Neural cell (in vitro differentiated cells): ENCODE measurements around the gene MAP2K4.

Experiments
- CTCF ChIP-seq: fragments of 450-650 bp; IDR thresholded peaks from 2 replicates; pipeline ENCODE4 v1.5.1; 2014; ENCODE audit warnings: antibody characterized with exemption, mild to moderate bottlenecking, moderate library complexity; ENCODE audit not compliant: poor library complexity, severe bottlenecking
- EP300 ChIP-seq: fragments of 450-650 bp; conservative IDR thresholded peaks from 2 replicates; pipeline ENCODE4 v1.6.1; 2014; ENCODE audit warnings: antibody characterized with exemption, mild to moderate bottlenecking, moderate library complexity; ENCODE audit not compliant: poor library complexity, severe bottlenecking
- EZH2 ChIP-seq: fragments of 200-600, 300-800 bp; shearing (Covaris generic), sonication (generic); IDR thresholded peaks from 2 replicates; pipeline ENCODE4 v1.6.1; 2014; ENCODE audit warnings: antibody characterized with exemption, low read length, borderline replicate concordance, mild to moderate bottlenecking; ENCODE audit not compliant: insufficient read depth, poor library complexity, severe bottlenecking
- POLR2AphosphoS5 ChIP-seq: IDR thresholded peaks from 2 replicates; pipeline ENCODE4 v1.6.1; 2012
- TF ChIP-seq, protein P1 (sequence below): IDR thresholded peaks from 2 replicates; pipeline ENCODE4 v1.6.1; 2012; ENCODE audit warnings: borderline replicate concordance

GRCh38 chr17:12043702-12044101 lies 23.0 kb downstream of the MAP2K4 start:
- TF ChIP-seq CTCF, result no peak
- TF ChIP-seq EZH2, result no peak
- TF ChIP-seq, protein P1, sequence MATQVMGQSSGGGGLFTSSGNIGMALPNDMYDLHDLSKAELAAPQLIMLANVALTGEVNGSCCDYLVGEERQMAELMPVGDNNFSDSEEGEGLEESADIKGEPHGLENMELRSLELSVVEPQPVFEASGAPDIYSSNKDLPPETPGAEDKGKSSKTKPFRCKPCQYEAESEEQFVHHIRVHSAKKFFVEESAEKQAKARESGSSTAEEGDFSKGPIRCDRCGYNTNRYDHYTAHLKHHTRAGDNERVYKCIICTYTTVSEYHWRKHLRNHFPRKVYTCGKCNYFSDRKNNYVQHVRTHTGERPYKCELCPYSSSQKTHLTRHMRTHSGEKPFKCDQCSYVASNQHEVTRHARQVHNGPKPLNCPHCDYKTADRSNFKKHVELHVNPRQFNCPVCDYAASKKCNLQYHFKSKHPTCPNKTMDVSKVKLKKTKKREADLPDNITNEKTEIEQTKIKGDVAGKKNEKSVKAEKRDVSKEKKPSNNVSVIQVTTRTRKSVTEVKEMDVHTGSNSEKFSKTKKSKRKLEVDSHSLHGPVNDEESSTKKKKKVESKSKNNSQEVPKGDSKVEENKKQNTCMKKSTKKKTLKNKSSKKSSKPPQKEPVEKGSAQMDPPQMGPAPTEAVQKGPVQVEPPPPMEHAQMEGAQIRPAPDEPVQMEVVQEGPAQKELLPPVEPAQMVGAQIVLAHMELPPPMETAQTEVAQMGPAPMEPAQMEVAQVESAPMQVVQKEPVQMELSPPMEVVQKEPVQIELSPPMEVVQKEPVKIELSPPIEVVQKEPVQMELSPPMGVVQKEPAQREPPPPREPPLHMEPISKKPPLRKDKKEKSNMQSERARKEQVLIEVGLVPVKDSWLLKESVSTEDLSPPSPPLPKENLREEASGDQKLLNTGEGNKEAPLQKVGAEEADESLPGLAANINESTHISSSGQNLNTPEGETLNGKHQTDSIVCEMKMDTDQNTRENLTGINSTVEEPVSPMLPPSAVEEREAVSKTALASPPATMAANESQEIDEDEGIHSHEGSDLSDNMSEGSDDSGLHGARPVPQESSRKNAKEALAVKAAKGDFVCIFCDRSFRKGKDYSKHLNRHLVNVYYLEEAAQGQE, result no peak
- no peak for TF ChIP-seq EP300
- TF ChIP-seq POLR2AphosphoS5, result no peak
